Urothelium cell line (cell line): ENCODE data around the gene TSSK6.

ENCODE experiments used
- DNase-seq: peaks from one replicate; pipeline ENCODE4 v3.0.0; 2011; ENCODE audit warnings: low spot score, mixed read lengths
- FAIRE-seq: peaks from 2 replicates; lab custom pipeline; 2011; peaks lifted over from hg19 to GRCh38; lab: Jason Lieb, UNC

Gene TSSK6

GRCh38 chr19:19465436-19466070 lies 49.8 kb downstream of the TSSK6 start:
- FAIRE-seq (no peak), DNase-seq (no peak)

GRCh38 chr19:19464339-19465098 lies 50.8 kb downstream of the TSSK6 start:
- no peak for DNase-seq
- FAIRE-seq = no peak
